ENCODE results near the gene FRG1.
"Not testable (repeated sequence)": the region's sequence is repeated elsewhere in the genome, so short reads cannot be mapped to it uniquely, and the experiment has no call there.

The FRG1 gene

DNA sequence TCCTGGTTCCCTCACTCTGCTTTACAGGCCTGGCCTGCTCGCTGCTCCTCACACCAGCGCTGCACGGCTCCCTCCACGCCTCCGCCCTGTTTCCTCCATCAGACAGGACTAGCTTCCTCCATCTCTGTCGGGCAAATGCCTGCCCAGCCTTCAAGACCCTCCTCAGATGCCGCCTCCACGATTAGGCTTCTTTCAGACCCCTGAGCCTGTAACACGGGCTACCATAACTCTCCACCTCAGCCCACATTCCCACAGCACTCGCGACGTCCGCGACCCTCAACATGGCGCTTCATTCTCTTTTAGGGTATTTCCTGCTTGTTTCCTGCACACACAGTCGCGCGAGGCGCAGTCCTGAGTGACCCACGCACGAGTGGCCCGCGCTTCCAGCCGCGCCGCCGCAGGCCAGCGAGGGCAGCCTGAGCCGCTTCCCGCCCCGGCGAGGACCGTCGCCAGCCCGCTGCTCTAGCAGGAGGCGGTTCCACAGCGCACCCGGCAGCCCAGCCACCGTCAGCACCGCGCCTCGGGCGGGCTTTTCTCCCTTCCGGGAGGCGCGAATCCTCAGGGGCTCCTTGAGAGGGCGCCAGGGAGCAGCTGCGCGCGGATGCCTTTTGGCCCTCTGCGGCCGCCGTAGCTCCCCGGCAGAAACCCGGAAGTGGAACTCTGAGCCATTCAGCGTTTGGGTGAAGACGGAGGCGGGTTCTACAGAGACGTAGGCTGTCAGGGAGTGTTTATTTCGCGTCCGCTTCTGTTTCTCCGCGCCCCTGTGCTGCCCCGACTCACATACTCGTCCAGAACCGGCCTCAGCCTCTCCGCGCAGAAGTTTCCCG, at the start of gene FRG1:
FRG1 (plus strand) TSS at position 695 of the 827 bp plus-strand sequence. CDS start 138 bp downstream, outside the sequence.
- peak; percentile 89 to 92 for DNase-seq (ENCODE audit: low read depth in 2 of 2)

DNA sequence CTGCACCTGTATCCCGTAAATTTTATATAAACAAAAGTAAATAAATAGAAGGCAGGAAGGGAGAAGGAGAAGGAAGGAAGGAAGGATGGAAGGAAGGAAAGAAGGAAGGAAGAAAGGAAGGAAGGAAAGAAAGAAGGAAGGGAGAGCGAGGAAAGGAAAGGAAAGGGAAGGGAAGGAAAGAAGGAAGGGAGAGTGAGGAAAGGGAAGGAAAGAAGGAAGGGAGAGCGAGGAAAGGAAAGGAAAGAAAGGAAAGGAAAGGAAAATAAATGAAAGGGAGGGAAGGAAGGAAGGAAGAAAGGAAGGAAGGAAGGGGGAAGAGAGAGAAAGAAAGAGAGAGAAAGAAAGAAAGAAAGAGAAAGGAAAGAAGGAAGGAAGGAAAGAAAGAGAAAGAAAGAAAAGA, 43.0 kb upstream of the FRG1 start:
- no peak for DNase-seq (ENCODE audit: low read depth in 2 of 2)

DNA sequence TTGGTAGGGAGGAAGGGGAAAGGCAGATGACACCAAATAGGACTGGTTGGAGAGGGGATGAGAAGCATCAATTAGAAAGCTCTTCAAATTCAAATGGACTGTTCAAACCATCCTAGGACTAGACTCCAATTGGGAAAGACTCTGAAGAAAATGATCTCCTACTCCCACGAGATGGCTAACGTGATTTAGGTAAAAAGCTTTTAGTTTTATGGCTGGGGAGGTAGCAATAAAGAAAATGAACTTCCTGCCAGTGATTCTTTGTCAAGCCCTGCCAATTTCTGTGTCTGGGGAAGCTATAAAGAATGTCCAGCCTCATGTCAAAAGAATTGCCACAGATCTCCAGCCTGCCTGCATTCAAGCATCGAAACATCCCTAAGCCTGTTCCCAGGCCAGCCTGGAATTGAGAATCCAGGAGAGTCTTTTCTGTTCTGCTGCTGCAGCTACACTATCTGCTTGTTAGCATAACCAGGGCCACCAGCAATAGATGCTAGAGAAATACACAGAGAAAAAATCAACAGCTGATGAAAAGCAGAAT, 41.1 kb upstream of the FRG1 start:
- not testable (repeated sequence) for DNase-seq (ENCODE audit: low read depth in 2 of 2)

DNA sequence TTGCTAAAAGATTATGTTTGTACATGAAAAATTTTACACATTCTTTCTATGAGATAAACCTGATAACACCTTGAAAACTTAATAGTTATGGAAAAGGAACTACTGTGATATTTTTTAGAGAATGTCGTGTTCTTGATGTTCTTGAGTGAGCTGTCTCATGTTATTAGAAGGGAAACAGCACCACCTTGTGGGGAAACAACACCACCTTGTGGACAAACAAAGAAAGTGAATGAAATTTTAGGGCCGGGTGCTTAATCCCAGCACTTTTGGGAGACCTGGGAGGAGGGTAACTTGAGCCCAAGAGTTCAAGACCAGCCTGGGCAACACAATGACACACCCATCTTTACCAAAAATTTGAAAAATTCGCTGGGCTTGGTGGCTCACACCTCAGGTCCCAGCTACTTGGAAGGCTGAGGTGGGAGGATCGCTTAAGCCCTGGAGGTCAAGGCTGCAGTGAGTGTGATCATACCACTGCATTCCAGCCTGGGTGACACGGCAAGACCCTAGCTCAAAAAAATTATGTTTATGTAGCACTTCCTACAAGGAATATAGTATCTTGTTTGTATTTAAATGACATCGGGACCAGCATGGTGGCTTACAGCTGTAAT, 36.1 kb upstream of the FRG1 start:
- DNase-seq (ENCODE audit: low read depth in 2 of 2): peak in 1 of 2 donors; percentile 7

DNA sequence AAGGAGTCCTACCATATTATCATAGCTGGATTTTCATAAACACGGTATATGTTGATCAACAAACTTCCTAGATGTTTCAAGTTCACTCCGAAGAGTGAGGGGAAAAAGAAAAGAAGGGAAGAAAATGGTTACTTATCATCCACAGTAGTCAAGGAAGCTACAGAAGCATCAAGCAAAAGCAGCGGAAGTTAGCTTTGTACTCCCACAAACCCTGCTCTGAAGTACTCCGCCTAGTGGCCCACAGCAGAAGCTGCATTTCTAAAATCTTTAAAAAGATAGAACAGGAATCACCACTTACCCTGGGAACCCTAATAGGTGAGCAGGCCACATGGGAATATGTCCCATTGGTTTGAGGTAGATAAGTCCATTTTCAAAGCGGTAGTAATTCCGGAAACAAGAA, 28.5 kb upstream of the FRG1 start:
- no peak for DNase-seq (ENCODE audit: low read depth in 2 of 2)

DNA sequence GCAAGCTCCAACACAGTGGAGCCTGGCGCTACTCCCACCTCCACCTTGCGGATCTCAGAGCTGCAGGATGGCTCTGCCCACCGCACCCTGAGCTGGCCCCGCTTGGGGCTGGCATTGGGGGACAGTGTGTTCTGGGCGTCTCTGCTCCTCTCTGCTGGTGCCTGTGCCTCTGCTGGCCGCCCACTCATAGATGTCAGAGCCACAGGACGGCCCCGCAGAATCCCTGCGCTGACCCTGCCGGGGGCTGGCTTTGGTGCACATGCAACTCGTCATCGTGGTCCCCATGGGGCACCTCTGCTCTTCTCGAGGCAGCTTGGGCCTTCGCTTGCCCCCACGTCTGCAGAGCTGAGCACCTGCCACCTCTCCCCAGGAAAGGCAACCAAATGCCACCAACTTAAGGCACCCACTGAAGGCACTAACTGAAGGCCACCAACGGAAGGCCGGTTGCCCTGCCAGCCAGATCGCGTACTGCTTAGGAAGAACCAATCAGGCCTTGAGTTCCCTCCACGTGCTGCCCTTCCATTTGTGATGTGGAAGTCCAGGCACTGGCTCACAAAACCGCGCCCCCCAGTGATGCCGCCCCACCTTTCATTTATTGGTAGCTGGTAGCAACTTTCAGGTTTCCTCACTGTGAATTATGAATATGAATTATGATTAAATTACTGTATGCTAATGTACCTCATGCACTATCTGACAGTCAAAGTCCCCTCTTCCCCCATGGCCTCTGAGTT, 23.3 kb upstream of the FRG1 start:
- no peak for DNase-seq (ENCODE audit: low read depth in 2 of 2)

DNA sequence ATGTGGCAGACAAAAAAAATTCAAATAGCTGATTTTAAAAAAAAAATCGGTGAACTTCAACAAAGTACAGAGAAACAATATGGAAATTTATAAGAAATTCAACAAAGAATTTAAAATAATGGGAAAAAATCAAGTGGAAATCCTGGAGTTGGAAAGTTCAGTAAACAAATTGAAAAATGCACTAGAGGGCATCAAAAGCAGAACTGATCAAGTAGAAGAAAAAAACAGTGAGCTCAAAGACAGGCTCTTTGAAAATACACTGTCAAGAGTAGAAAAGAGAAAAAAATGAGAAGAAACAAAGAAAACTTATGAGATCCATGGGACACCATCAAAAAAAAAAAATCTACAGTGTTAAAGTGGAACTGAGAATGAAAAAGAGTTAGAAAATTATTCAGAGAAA, 19.6 kb upstream of the FRG1 start:
- no peak for DNase-seq (ENCODE audit: low read depth in 2 of 2)

DNA sequence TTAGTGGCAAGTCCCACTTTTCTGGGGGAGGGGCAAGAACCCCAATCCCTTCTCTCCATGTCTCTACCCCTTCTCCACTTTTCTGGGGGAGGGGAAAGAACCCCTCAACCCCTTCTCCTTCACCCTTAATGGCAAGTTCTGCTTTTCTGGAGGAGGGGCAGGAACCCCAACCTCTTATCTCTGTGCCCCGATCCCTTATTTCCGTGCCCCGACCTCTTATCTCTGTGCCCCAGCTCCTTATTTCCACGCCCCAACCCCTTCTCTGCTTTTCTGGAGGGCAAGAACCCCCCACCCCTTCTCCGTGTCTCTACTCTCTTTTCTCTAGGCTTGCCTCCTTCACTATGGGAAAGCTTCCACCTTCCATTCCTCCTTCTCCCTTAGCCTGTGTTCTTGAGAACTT, 13.9 kb upstream of the FRG1 start:
- DNase-seq (ENCODE audit: low read depth in 2 of 2): not testable (repeated sequence)

DNA sequence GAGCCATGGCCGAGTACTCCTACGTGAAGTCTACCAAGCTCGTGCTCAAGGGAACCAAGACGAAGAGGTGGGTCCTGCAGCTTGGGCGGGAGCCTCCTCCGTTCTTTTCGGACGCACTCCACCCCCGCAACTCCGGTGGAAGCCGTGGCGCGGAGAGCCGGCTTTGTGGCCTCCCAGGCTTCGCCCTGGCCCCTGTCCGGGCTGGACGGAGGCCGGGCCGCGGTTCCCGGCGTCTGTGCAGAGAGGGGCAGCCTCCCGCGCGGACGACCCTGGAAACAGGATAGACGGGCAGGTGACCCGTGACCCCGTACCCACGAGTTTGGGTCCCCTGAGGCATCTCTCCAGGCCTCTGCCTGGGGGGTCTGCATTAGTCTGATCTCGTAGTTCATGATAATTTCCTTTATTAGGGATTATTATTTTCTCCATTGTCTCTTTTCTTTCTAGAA, 356 bp downstream of the FRG1 start:
- DNase-seq (ENCODE audit: low read depth in 2 of 2): no peak

DNA sequence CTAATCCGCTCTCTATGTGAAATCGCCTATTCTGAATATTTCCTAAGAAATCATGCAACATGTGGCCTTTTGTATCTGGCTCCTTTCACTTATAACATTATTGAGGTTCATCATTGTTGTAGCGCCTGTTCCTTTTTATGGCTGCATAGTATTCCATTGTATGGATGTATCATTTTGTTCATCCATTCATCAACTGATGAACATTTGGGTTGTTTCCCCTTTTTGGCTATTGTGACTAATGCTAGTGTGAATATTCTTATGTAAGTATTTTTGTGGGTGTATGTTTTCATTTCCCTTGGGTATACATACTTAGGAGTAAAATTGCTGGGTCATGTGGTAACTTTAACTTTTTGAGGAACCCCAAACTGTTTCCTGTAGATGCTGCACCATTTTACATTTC, 1.7 kb downstream of the FRG1 start:
- not testable (repeated sequence) for DNase-seq (ENCODE audit: low read depth in 2 of 2)

DNA sequence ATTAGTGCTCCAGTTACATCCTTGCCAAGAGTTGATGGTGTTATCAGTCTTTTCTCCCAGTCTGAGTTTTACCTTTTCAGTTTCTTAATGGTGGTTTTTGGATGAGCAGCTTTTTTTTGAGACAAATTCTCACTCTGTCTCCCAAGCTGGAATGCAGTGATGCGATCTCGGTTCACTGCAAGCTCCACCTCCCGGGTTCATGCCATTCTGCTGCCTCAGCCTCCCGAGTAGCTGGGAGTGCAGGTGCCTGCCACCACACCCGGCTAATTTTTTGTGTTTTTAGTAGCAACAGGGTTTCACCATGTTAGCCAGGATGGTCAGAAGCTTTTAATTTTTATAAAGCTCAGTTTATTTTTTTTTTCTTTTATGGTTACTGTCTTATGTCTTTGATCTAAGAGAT, 3.4 kb downstream of the FRG1 start:
- DNase-seq (ENCODE audit: low read depth in 2 of 2): not testable (repeated sequence)

DNA sequence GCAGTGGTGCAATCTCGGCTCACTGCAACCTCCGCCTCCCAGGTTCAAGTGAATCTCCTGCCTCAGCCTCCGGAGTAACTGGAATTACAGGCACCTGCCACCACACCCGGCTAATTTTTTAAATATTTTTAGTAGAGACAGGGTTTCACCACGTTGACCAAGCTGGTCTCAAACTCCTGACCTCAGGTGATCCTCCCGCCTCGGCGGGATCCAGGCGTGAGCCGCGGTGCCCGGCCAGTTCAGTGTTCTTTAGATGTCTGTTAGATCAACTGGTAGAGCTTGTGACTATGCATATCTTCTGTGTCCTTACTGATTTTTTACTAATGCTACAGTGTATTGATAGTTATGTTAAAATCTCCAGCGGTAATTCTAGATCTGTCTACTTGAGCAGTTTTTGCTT, 6.2 kb downstream of the FRG1 start:
- not testable (repeated sequence) for DNase-seq (ENCODE audit: low read depth in 2 of 2)

DNA sequence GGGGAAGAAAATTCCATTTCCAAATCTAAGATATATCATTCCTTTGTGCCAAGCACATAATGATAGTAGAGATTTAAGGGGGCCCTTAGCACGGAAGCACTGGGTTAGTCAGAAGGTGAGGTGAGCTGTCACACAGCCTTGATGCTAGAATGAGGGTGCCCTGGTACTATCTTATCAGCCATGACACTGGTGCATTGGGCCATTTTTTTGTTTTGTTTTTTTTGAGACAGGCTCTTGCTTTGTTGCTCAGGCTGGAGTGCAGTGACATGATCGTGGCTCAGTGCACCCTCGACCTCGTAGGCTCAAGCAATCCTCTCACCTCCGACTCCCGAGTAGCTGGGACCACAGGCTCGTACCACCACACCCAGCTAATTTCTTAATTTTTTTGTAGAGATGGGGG, 7.8 kb downstream of the FRG1 start:
- not testable (repeated sequence) for DNase-seq (ENCODE audit: low read depth in 2 of 2)

DNA sequence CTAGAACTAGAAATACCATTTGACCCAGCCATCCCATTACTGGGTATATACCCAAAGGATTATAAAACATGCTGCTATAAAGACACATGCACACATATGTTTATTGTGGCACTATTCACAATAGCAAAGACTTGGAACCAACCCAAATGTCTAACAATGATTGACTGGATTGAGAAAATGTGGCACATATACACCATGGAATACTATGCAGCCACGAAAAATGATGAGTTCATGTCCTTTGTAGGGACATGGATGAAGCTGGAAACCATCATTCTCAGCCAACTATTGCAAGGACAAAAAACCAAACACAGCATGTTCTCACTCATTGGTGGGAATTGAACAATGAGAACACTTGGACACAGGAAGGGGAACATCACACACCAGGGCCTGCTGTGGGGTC, 28.6 kb downstream of the FRG1 start:
- not testable (repeated sequence) for DNase-seq (ENCODE audit: low read depth in 2 of 2)

DNA sequence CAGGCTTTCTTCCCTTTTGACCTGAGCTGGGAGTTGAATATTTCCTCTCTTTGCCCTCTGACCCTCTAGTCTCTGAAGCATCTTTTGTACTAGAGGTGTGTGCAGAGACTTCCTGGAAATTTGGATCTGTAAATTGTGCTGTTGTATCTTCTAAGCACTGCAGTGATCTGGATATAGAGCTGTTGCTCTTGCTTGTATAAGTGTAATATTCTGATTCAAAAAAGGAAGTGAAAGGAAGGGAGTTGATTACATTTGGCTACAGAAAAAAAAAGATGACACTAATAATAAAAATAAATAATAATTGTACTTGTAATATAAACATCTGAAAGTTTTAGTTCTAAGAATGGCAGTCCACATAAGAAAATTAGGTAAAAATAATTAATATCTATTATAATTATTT, 33.0 kb downstream of the FRG1 start:
- no peak for DNase-seq (ENCODE audit: low read depth in 2 of 2)

DNA sequence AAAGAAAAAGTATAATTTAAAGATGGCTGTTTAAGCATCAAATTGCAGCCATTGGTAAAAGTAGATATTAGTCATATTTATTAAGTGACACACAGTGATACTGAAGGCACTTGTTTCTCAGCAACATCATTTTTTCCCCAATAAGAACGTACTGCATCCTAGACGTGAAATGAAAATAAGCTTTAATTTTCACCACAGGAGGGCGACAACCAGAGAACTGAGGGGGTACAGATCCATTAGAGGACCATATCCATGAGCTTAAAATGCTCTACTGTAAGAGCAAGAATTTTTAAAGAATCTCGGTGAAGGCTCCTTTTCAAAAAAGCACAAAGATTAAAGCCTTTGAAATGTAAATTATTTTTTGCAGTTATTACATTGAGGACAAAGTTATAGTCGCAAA, 33.4 kb downstream of the FRG1 start:
- DNase-seq (ENCODE audit: low read depth in 2 of 2): no peak

DNA sequence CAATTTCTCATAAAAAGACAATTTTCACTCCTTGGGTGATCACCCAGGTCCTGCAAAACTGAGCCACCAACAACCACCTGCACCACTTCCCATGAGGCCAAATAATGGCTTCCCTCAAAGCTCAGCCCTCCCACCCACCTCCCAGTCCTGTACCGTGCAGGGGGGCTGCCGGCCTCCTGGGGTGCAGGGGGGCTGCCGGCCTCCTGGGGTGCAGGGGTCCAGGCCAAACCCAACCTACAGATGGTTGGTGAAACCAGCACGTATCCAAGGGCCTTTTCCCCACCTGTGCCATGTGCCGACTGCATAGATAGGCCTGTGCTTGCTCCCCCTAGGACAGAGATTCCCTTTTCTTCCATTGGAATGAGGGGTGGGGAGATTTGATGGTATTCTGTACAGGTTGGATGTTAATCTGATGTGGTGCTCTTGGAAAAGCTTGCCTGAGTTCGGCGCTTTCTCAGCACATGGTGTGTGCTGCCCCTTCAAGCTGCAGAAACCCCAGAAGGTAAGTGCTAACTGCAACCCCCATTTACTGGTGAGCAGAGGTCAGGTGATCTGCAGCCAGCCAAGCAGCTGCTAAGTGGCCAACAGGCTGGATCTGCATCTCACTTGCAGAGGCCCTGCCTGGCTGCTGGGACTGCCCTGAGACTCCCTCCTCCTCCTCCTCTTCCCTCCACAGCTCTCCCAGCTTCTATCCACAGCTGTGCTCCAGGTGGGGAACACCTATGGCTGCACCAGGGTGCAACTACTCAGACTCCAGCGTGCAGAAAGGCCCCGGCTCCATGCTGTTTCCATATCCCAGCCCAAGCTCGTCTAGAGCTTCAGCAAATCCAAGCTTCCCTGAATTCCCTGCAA, 38.8 kb downstream of the FRG1 start:
- no peak for DNase-seq (ENCODE audit: low read depth in 2 of 2)

DNA sequence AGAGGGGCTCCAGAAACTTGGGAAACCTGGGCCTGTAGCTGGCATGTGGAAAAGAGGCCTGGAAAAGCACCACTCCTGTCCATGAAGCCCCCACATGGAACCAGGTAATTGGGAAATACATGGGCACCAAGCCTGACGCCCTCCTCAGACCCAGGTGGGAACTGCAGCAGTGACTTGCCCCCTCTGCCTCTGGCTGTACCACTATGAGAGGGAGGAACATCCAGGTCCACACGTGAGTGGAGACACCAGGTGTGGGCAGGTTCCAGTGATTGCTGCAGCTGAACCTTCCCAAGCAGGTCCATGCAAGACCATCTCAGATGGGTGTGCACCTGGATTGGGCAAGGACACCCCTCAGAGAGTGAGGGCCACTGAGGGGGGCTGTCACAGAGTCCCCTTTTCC, 39.6 kb downstream of the FRG1 start:
- DNase-seq (ENCODE audit: low read depth in 2 of 2): not testable (repeated sequence)

DNA sequence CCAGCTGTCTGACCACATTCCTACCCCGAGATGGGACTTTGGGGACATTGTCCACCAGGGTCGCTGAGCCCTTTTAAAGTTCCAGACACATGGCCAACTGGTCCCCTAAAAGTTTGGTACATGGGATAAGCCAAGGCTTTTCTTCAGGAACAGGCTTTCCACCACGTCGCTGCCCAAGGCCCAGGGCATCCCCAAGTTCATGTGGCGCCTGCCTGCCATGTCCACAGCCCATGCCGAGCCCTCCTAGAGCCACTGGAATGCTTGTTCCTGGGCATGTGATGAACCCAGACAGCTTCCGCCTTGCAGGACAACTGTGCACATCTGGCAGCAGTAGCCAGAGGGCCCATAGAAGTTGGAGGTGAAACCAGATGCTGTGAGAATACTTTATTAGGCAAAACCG, 41.3 kb downstream of the FRG1 start:
- no peak for DNase-seq (ENCODE audit: low read depth in 2 of 2)

DNA sequence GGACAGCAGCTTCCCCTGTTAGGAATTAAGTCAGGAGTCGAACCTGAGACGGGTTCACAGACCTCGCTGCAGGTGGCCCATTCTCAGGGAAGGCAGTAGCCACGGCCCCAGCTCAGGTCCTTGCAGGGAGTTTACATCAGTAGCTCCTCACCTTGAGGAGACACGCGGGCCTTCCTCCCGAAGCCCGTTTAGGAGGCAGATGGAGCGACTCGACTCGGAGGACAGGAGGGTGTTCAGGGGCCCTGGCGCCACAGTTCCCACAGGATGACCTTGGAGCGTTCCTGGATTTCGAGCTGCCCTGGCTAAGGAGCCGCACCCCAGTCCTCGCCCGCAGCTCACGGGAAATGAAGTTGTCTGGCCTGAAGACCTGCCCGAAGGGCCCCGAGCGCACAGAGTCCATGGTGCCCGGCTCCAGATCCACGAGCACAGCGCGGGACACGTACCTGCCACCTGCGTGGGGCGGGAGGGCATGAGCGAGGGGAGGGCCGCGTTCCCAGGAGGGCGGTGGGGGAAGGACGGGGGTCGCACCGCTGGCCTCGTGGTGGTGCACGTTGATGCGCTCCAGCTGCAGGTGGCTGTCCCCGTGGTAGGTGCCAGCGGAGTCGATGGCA, 43.3 kb downstream of the FRG1 start:
- DNase-seq (ENCODE audit: low read depth in 2 of 2): not testable (repeated sequence)

DNA sequence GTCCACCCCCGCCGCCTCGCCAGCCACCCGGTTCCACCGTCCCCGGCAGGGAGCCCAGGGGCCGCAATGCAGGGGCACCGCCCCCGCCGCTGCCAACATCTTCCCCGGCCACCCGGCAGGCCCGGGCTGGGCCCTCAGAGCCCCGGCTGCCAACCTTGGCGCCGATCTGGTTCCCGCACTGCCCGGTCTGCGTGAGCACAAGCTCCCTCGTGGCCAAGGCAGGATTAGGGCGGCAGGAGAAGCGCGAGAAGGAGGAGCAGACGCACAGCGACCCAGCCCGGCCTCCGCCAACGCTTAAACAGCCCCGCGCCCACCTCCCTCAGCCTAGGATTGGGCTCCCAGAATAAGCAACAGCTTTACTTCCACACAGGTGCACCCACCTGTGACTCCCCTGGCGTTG, 44.0 kb downstream of the FRG1 start:
- DNase-seq (ENCODE audit: low read depth in 2 of 2): not testable (repeated sequence)
